Stimulated activated CD4-positive, alpha-beta T cell treated with anti-CD3 and anti-CD28 coated beads, Interleukin-1b, Interleukin-23, amount 100 ng/mL, for 24 hours (primary cell): ENCODE results near the gene UCHL1.
"Not testable (repeated sequence)": the region's sequence is repeated elsewhere in the genome, so short reads cannot be mapped to it uniquely, and the experiment has no call there.

Source experiments
- DNase-seq, 4 experiments: peaks; one replicate each; pipeline ENCODE4 v3.0.0-alpha.2; 2020; ENCODE audit warnings: low read depth in 4 of 4, low spot score in 1 of 4

The UCHL1 gene

DNA sequence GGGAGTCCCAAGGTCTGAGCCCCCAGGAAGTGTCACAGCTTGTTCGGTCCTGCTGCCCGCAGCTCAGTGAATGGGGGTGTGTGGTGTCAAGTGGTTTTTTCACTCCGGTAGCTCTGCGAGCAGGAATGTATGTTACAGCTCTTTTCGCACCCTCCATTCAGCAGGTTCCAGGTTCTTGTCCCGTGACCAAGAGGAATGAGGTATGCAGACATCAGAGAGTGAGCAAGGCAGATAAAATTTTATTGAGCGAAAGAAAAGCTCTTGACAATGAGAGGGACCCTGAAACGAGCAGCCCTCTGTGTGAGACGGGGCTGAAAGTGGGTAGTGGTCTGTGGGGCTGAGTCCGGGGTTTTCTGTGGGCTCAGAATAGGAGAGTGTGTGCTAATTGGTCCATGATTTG, 31.5 kb downstream of the UCHL1 start:
- no peak for DNase-seq

DNA sequence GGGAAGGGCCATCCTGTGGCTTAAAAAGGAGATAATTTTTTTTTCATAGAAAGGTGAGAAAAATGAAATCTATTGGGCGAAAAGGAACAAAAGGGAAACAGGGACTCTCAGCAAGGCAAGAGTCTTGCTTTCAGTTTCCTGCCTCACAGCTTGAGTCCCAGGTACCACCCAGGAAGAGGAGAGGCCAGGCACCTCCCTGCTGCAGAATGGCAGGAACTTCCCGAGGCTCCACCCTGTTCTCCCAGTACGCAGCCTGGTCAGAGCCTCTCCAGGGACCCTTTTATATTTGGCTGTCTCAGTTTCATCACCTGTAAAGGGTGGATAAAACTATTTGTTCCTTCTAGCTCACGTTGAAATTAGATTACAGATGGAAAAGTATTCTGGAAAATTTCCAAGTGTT, 33.8 kb downstream of the UCHL1 start:
- no peak for DNase-seq

DNA sequence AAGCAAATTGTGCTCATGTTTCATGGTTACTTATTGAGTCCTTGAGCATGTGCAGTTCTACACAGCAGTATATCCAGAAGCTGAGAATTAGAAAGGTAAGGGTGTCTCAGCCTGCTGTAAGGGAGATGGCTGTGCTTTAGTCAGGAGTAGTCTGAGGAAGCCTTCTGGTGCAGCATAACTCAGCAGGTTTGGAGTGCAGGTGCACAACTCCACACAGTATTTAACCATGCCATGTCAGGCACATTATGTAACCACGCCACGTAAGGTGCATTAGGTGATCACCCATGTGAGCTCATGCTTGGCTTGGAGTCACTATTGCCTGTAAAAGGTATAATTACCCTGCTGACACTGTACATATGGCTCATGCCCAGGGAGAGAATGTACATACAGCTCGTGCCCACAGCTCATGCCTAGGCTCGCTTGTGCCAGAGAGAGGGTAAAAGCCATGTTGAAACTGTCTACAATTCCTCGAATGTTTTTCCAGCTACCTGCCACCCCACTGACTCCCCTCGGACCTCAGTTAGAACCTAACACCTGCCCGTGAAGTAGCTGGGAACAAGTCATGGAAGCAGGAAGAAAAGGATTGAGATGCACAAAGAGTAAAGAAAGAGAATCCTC, 37.8 kb downstream of the UCHL1 start:
- no peak for DNase-seq

DNA sequence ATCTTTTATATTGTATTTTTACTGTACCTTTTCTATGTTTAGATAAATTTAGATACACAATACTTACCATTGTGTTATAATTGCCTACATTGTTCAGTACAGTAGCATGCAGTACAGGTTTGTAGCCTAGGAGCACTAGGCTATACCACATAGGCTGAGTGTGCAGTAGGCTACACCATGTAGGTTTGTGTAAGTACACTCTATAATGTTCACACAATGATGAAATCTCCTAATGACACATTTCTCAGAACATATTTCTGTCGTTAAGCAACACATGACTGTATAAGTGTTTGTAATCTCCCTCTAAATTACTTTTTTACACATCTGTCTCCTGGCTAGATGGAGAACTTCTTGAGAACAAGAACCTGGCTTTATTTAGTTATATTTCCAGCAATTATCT, 40.3 kb downstream of the UCHL1 start:
- DNase-seq = no peak

DNA sequence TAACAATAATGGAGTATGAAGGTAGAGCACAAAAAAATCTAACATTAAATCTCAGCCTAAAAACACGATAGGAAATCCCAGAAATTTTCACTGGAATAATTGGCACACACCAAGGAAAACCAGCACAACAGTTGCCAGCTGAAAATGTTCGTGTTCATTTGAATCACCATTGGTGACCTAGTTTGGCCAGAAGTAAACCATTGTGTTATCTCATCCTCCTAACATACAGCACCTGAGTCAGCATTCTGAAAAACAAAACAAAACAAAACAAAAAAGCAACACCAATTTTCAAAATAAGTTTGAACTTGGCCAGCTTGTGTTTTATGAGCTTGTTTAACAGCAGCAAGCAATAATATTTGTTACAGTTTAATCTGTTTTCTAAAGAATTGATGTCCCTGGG, 41.1 kb downstream of the UCHL1 start:
- DNase-seq = no peak

DNA sequence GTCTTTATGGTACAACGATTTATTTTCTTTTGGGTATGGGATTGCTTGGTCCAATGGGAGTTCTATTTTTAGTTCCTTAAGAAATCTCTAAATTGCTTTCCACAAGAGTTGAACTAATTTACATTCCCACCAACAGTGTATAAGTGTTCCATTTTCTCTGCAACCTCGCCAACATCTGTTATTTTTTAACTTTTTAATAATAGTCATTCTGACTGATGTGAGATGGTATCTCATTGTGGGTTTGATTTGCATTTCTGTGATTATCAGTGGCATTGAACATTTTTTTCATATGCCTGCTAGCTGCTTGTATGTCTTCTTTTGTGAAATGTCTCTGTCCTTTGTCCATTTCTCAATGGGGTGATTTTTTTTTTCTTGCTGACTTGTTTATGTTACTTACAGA, 42.8 kb downstream of the UCHL1 start:
- no peak for DNase-seq

DNA sequence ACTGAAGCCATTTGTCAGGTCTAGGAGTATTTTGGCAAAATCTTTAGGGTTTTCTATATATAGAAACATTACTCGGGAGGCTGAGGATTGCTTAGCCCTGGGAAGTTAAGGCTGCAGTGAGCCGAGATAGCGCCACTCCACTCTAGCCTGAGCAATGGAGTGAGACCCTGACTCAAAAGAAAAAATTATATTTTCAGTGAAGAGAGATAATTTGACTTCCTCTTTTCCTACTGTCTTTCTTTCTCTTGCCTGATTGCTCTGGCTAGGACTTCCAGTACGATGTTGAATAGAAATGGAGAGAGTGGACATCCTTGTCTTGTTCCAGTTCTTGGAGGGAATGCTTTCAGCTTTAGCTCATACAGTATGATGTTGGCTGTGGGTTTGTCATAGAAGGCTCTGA, 44.4 kb downstream of the UCHL1 start:
- DNase-seq = no peak

DNA sequence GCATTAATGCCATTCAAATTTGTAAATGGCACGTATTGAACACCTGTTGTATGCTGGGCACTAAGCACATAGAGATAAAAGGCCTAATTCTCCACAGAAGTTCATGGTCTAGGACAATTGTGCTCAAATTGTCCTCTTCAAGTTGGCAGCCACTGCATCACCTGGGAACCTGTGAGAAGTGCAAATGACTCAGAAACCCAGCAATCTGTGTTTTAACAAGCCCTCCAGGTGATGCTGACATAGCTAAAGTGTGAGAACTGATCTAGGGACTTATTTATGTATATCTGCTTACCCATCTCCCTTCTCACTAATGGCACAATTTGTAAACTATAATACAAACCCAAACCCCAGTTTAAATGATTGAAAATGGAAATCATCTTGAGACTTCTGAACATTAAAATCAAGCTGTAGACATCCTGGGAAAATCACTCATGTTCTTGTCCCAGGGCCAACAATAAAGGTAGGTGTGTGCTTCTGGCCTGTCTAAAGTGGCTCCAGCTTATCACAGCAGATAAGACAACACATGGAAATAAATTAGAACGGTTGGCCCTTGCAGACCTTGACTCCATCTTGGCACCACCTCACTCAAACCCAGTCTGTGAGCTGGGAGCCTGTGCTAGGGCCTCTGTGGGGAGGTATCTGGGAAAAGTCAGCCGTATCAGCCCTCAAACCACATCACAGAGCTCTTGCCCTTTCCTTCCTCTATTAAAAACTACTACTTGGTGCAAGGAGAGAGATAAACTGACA, 46.8 kb downstream of the UCHL1 start:
- DNase-seq = no peak

DNA sequence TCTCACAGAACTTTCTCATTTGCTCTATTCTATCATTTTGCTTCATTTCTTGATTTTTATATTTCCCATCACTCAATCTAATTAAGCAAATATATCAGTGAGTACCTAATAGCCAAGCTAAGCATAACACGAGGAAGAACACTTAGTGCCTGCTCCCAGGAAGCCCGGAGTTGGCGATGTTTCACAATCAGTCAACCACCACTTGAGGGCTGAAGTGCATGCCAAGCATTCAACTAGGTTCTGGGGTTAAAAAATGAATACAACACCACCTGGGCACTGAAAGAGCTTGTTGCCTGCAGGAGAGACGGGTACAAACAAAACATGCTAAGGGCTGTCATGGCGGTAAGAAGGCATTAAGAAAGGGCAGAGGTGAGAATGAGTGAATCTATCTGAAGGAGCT, 47.5 kb downstream of the UCHL1 start:
- no peak for DNase-seq

DNA sequence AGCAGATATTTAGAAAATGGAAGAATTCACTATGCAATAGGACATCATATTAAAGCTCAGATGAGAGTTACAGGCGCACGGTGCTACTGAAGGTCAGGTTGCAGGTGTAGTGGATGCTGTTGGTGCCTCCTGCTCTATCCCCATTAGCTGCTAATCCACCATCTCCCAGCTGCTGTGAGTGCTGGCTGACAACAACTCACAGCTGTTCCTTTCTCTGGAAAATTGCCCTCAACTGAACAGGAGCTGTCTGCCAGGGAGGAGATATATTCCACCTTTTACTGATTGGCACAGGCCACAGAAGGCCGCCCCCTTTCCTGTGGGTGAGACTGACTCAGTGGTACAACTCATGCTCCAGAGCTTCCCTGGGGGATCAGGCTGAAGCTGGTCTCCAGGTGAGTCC, 48.7 kb downstream of the UCHL1 start:
- no peak for DNase-seq

DNA sequence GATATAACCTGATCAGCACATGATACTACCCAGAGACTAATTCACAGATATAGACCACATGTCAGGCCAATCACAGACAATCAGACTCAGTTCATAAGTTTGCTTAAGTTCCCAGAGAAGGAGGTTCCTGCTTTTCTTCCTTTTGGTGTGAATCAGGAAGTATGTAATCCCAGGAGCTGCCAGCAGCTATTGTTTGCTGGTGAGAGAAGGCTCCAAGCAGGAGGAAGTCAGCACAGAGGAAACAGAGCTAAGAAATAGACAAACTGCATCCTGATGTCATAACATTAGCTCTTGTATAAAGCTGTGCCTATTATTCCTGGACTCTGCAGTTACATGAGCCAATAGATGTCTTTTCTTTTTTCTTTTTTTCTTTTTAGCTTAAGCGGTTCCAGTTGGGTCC, 50.9 kb downstream of the UCHL1 start:
- DNase-seq = no peak

DNA sequence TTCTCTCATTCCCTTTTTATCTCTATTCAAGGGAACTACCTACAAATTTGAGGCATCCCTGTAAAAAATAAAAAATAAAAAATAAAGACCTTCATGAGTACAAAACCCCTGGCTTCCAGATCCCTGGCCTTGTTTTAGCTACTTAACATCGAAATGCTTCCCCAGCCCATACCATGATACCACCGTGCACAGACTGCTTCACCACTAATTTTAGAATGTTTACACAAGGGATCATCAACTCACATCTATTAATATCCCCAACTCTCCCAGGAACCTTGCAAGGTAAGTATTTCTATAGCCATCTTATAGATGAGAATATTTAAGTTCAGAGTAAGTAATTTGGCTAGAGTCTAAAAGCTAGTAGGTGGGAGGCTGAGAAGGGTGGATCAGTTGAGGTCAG, 51.7 kb downstream of the UCHL1 start:
- DNase-seq = no peak

DNA sequence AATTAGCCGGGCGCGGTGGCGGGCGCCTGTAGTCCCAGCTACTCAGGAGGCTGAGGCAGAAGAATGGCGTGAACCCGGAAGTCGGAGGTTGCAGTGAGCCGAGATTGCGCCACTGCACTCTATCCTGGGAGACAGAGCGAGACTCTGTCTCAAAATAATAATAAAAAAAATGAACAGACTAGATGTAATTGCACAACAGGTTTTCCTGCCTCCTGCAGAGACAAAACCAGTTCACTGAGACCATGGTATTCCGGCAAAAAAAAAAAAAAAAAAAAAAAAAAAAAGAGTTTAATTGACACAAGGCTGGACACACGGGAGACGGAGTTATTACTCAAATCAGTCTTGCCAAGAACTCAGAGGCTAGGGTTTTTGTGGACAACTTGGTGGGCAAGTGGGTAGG, 58.7 kb downstream of the UCHL1 start:
- DNase-seq = not testable (repeated sequence)

DNA sequence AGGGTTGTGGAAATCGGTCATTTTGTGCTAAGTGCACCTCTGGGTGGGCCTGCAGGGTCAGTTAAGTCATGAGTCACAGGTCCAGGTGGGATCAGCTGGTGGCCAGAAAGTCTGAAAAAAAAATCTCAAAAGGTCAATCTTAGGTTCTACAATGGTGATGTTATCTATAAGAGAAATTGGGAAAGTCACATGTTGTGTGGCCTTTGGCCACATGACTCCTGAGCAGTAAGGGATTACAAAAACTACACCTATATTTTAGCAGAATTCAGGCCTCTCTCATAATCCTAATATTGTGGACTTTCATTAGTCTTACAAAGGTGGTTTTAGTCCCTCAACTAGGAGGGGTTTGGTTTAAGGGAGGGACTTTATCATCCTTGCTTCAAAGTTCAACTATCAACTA, 59.1 kb downstream of the UCHL1 start:
- DNase-seq = no peak
